Osteocyte (in vitro differentiated cells): ENCODE measurements around the gene VAMP1. TPM values are rescaled to one million over a fixed set of nuclear protein-coding genes. Genes with fewer than 3 reads are reported as not detected.
"Not testable (repeated sequence)": the region's sequence is repeated elsewhere in the genome, so short reads cannot be mapped to it uniquely, and the experiment has no call there.

ENCODE experiments used
- DNase-seq: peaks from one replicate; pipeline ENCODE4 v3.0.0; 2021; ENCODE audit warnings: mixed read lengths; ENCODE audit not compliant: unreplicated experiment; ENCODE audit errors: extremely low spot score
- H3K27ac Mint-ChIP-seq: one replicate; pipeline ENCODE4 v1.8.0; 2021; ENCODE audit warnings: mild to moderate bottlenecking, mixed read lengths; ENCODE audit not compliant: unreplicated experiment
- H3K27me3 Mint-ChIP-seq: one replicate; pipeline ENCODE4 v1.8.0; 2021; ENCODE audit warnings: mixed read lengths; ENCODE audit not compliant: unreplicated experiment
- H3K36me3 Mint-ChIP-seq: one replicate; pipeline ENCODE4 v1.8.0; 2021; ENCODE audit warnings: mixed read lengths; ENCODE audit not compliant: unreplicated experiment
- H3K4me1 Mint-ChIP-seq: one replicate; pipeline ENCODE4 v1.8.0; 2021; ENCODE audit warnings: mixed read lengths; ENCODE audit not compliant: unreplicated experiment
- H3K4me3 Mint-ChIP-seq: one replicate; pipeline ENCODE4 v1.8.0; 2021; ENCODE audit warnings: mild to moderate bottlenecking, moderate library complexity, mixed read lengths; ENCODE audit not compliant: unreplicated experiment
- H3K9me3 Mint-ChIP-seq: one replicate; pipeline ENCODE4 v1.8.0; 2021; ENCODE audit warnings: mixed read lengths; ENCODE audit not compliant: unreplicated experiment
- CTCF ChIP-seq: fragments of 200-600 bp; sonication (generic); IDR thresholded peaks from 2 replicates; pipeline ENCODE4 v1.5.0; 2021; ENCODE audit warnings: antibody characterized with exemption, mild to moderate bottlenecking, moderate library complexity
- total RNA-seq: library from RNA; stranded (reverse); gene quantifications from 2 replicates; pipeline ENCODE4 v1.2.1, GENCODE V29; 2021

Gene VAMP1
- total RNA-seq, 1 donor from 2014 or later: 6.9 TPM

DNA sequence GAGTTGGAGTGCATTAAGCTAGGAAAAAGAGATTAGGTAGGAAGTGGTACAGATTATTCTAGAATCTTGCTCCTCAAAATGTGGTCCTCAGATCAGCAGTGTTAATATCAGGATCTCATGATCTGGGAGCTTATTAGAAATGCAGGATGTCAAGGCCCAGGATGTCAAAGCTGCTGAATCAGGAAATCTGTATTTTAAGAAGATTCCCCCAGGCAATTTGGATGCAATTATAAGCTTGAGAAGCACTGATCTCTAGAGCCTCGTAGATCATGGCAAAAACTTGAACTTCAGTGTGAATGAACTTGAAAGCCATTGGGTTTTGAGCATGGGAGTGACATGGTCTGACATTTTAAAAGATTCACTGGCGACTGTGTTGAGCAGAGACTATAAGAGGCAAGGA is 30.0 kb upstream of the VAMP1 start:
- Mint-ChIP-seq H3K36me3 (peaks cover 4% of the 10 kb centered on the region), H3K27me3 (no peaks in the 10 kb centered on the region), H3K9me3 (no peaks in the 10 kb centered on the region), H3K4me3 (no peak overlapping the region), H3K27ac (no peak overlapping the region), H3K4me1 (peaks cover 1% of the 10 kb centered on the region)
- no peak for DNase-seq
- no peak for TF ChIP-seq CTCF

DNA sequence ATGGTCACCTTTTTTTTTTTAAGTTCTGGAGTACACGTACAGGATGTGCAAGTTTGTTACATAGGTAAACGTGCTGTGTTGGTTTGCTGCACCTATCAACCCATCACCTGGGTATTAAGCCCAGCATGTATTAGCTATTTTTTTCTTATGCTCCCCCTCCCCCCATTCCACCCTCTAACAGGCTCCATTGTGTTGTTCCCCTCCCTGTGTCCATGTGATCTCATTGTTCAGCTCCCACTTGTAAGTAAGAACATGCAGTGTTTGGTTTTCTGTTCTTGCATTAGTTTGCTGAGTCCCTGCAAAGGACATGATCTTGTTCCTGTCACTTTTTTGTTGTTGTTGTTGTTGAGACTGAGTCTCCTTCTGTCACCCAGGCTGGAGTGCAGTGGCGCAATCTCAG is 26.8 kb upstream of the VAMP1 start:
- H3K4me3 Mint-ChIP-seq, DNase-seq, H3K36me3 Mint-ChIP-seq, H3K9me3 Mint-ChIP-seq, H3K27me3 Mint-ChIP-seq, H3K27ac Mint-ChIP-seq: not testable (repeated sequence)
- H3K4me1 Mint-ChIP-seq: peaks cover 20% of the 10 kb centered on the region

GRCh38 chr12:6494968-6495367 is 24.5 kb upstream of the VAMP1 start:
- no peak for DNase-seq
- Mint-ChIP-seq H3K27ac (peak overlapping the region; percentile 4), H3K9me3 (no peaks in the 10 kb centered on the region), H3K4me3 (peak overlapping the region; percentile 95), H3K4me1 (peaks cover 24% of the 10 kb centered on the region), H3K27me3 (no peaks in the 10 kb centered on the region), H3K36me3 (peaks cover 3% of the 10 kb centered on the region)
- no peak for TF ChIP-seq CTCF

DNA sequence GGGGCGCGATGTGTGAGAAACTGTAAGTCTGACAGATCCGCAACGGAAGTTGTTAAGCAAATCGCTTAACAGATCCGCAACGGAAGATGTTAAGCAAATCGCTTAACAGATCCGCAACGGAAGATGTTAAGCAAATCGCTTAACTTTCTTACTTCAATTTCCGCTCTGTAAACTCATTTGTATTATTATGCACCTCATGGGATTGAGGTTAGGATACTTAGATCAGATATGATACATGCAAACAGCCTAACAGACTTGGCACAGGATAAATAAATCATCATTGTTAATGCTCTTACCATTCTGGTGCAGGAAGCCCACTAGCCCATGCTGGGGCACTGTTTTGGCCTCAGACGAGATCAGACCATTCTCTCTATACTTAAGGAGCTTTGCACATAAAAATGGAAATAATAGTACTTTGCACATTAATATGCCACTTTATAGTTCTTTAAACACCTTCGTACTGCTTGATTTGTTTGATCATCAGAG is 23.8 kb upstream of the VAMP1 start:
- Mint-ChIP-seq H3K36me3 (peaks cover 3% of the 10 kb centered on the region), H3K27ac (peak overlapping the region; percentile 91), H3K9me3 (no peaks in the 10 kb centered on the region), H3K4me3 (peak overlapping the region; percentile 95), H3K4me1 (peaks cover 24% of the 10 kb centered on the region), H3K27me3 (no peaks in the 10 kb centered on the region)
- DNase-seq: no peak
- peak; percentile 33 for TF ChIP-seq CTCF

- H3K27me3 Mint-ChIP-seq: no peaks in the 10 kb centered on the region
- no peaks in the 10 kb centered on the region for H3K9me3 Mint-ChIP-seq
Observed at GRCh38 chr12:6493497-6494257, 23.2 kb upstream of the VAMP1 start, which contains the start of gene NCAPD2. Gene NCAPD2, plus strand, starts transcription at chr12:6494102. Its CDS starts 997 bp downstream, at chr12:6495099.

More at GRCh38 chr12:6493497-6494257, 23.2 kb upstream of the VAMP1 start, which contains the start of gene NCAPD2:
- Mint-ChIP-seq H3K27ac (peak within 1 kb of the TSS; percentile 95), H3K4me1 (peaks cover 24% of the 10 kb centered on the region), H3K4me3 (peak within 1 kb of the TSS; percentile 95), H3K36me3 (peaks cover 3% of the 10 kb centered on the region)
- DNase-seq: peak; percentile 98
- TF ChIP-seq CTCF: peak; percentile 28
